ENCODE data around the gene METTL23. TPM values are rescaled to one million over a fixed set of nuclear protein-coding genes. Genes with fewer than 3 reads are reported as not detected.

METTL23 gene
- total and polyA plus RNA-seq, 4 donors, result 23.1 to 43.1 (median 36.1) TPM

DNA sequence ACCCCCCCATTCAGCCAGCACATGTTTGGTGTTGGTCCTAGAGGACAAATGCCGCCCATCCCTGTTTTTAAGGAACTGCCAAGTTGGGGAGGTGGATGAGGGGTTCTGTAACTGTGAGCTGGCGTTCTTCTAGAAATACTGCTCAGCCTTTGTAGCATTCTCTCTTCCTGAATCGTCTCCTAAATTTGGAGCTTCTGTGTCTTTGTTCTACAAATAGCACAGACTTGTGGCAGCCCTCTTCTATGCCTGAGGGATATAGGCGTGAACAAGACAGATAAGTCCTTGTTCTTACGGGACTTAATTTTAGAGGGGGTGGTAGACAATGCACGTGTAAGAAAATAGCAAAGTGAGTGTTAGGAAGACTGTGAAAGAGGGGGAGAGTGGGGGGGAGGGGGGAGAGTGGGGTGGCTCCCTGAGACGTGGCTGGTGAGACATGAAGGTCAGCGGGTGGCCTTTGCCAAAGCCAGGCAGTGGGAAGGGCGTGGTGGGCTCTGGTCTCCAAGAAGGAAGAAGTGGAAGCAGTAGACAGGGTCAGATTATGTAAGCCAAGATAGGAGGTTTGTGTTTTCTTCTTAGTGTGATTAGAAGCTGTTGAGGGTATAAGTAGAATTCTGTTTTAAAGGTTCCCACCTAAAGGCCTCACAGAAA lies 21.2 kb downstream of the METTL23 start:
- no peak for ATAC-seq (ENCODE audit: insufficient read depth, low FRiP score)
- Histone ChIP-seq H3K9me3 (ENCODE audit: control insufficient read depth in 4 of 4, insufficient read depth in 3 of 4, low read length in 3 of 4) (no peaks in the 10 kb centered on the region), H3K4me3 (no peak overlapping the region), H3K4me1 (ENCODE audit: control insufficient read depth in 5 of 5, insufficient read depth in 5 of 5, low read length in 5 of 5) (peaks cover 0 to 1% (median 0%) of the 10 kb centered on the region in 5 donors), H3K9ac (ENCODE audit: insufficient read depth in 1 of 2, low read length in 2 of 2) (no peak overlapping the region), H3K36me3 (ENCODE audit: control insufficient read depth in 4 of 4, insufficient read depth in 4 of 4, low read length in 4 of 4) (peaks cover 7 to 28% (median 18%) of the 10 kb centered on the region in 4 donors), H3K27me3 (ENCODE audit: control insufficient read depth in 3 of 3, insufficient read depth in 3 of 3, low read length in 2 of 3) (no peaks in the 10 kb centered on the region), H3K27ac (ENCODE audit: low read depth in 1 of 2, low read length in 1 of 2) (peak overlapping the region; percentile 27 to 78)
- DNase-seq, result no peak
- WGBS, 2 donors, result 71 to 80% methylated on average over 9 of the region's 9 CpGs
- TF ChIP-seq, protein P1, sequence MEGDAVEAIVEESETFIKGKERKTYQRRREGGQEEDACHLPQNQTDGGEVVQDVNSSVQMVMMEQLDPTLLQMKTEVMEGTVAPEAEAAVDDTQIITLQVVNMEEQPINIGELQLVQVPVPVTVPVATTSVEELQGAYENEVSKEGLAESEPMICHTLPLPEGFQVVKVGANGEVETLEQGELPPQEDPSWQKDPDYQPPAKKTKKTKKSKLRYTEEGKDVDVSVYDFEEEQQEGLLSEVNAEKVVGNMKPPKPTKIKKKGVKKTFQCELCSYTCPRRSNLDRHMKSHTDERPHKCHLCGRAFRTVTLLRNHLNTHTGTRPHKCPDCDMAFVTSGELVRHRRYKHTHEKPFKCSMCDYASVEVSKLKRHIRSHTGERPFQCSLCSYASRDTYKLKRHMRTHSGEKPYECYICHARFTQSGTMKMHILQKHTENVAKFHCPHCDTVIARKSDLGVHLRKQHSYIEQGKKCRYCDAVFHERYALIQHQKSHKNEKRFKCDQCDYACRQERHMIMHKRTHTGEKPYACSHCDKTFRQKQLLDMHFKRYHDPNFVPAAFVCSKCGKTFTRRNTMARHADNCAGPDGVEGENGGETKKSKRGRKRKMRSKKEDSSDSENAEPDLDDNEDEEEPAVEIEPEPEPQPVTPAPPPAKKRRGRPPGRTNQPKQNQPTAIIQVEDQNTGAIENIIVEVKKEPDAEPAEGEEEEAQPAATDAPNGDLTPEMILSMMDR (IDR thresholded peaks at IDR 0.05; ENCODE audit: control extremely low read depth, extremely low read depth), result no peak

DNA sequence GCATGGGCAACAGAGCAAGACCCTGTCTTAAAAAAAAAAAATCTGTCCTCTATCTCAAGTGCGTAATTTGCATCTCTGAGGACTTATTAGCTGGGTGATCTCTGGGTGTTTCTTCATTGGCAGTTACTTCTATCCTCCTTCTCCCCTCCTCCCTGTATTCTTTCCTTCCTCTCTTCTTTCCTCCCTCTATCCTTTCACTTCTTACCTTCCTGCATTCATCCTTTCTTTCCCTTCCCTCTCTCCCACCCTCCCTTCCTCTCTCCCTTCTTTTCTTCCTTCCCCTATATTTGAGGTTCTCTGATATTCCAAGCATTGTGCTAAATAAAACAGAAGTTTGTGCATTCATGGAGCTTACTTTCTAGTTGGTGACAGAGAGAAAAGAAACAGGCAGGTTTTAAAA lies 22.0 kb downstream of the METTL23 start:
- Histone ChIP-seq H3K4me1 (ENCODE audit: control insufficient read depth in 5 of 5, insufficient read depth in 5 of 5, low read length in 5 of 5) (peaks cover 0 to 2% (median 0%) of the 10 kb centered on the region in 5 donors), H3K9me3 (ENCODE audit: control insufficient read depth in 4 of 4, insufficient read depth in 3 of 4, low read length in 3 of 4) (no peaks in the 10 kb centered on the region), H3K36me3 (ENCODE audit: control insufficient read depth in 4 of 4, insufficient read depth in 4 of 4, low read length in 4 of 4) (peaks cover 7 to 23% (median 20%) of the 10 kb centered on the region in 4 donors), H3K27ac (ENCODE audit: low read depth in 1 of 2, low read length in 1 of 2) (peak overlapping the region in 1 of 2 donors; percentile 78), H3K4me3 (no peak overlapping the region), H3K27me3 (ENCODE audit: control insufficient read depth in 3 of 3, insufficient read depth in 3 of 3, low read length in 2 of 3) (no peaks in the 10 kb centered on the region), H3K9ac (ENCODE audit: insufficient read depth in 1 of 2, low read length in 2 of 2) (no peak overlapping the region)
- no peak for ATAC-seq (ENCODE audit: insufficient read depth, low FRiP score)
- no peak for DNase-seq
- 100% methylated on average over 1 of the region's 1 CpG for WGBS, 2 donors
- TF ChIP-seq, protein P1 (IDR thresholded peaks at IDR 0.05; ENCODE audit: control extremely low read depth, extremely low read depth), result no peak

DNA sequence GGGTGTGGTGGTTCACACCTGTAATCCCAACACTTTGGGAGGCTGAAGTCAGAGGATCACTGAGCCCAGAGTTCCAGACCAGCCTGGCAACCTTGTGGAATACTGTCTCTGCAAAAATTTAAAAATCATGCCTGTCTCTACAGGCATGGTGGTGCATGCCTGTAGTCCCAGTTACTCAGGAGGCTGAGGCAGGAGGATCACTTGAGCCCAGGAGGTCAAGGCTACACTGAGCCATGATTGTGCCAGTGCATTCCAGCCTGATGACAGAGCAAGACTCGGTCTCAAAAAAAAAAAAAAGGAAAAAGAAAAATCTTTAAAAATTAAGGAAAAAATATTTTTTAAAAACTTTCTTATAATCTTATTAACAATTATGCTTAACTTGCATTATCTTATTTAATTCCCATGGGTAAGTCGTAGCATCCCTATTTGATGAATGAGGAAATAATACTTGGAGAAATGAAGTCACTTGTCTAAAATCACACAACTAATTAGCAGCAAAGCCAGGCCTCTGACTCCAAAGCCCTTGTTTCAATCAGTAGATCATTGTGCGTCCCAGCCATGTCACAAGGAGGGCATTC lies 24.9 kb downstream of the METTL23 start:
- TF ChIP-seq, protein P1 (IDR thresholded peaks at IDR 0.05; ENCODE audit: control extremely low read depth, extremely low read depth), result no peak
- WGBS, 2 donors, result 93 to 95% methylated on average over 3 of the region's 3 CpGs
- H3K36me3 ChIP-seq (ENCODE audit: control insufficient read depth in 4 of 4, insufficient read depth in 4 of 4, low read length in 4 of 4), result peaks cover 4 to 15% (median 8%) of the 10 kb centered on the region in 4 donors

More for the DNA sequence above, 24.9 kb downstream of the METTL23 start:
- H3K4me1 ChIP-seq (ENCODE audit: control insufficient read depth in 5 of 5, insufficient read depth in 5 of 5, low read length in 5 of 5), result peaks cover 0 to 5% (median 0%) of the 10 kb centered on the region in 5 donors
- H3K9ac ChIP-seq (ENCODE audit: insufficient read depth in 1 of 2, low read length in 2 of 2), result no peak overlapping the region
- no peak overlapping the region for H3K4me3 ChIP-seq
- H3K27me3 ChIP-seq (ENCODE audit: control insufficient read depth in 3 of 3, insufficient read depth in 3 of 3, low read length in 2 of 3), result no peaks in the 10 kb centered on the region
- H3K9me3 ChIP-seq (ENCODE audit: control insufficient read depth in 4 of 4, insufficient read depth in 3 of 4, low read length in 3 of 4), result no peaks in the 10 kb centered on the region
- no peak for DNase-seq
- no peak overlapping the region for H3K27ac ChIP-seq (ENCODE audit: low read depth in 1 of 2, low read length in 1 of 2)
- ATAC-seq (ENCODE audit: insufficient read depth, low FRiP score), result no peak
